HG03457 (cell line): ENCODE results near the gene SLC25A14.

Experiments used
- ATAC-seq: cut with Tn5 transposase; IDR thresholded peaks from one replicate; pipeline ENCODE4 v1.9.1; 2021; ENCODE audit warnings: moderate number of reproducible peaks; ENCODE audit not compliant: unreplicated experiment

SLC25A14 gene

DNA sequence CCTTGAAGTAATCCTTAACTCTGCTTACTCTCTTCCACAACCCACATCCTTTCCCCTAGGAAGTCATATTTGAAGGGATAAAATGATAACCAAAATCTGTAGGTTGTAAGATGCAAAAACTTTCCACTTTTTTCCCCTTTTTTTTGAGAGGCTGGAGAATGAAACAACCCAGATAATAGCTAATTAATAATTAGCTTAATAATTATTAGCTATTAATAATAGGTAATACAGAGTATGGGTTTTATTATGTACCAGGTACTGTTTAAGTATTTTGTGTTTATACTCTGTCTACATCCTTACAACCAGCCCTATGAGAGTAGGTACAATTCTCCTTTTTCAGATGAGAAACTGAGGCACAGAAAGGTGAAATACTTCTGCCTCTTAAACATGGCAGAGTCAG, 36.4 kb downstream of the SLC25A14 start:
- ATAC-seq, result no peak

DNA sequence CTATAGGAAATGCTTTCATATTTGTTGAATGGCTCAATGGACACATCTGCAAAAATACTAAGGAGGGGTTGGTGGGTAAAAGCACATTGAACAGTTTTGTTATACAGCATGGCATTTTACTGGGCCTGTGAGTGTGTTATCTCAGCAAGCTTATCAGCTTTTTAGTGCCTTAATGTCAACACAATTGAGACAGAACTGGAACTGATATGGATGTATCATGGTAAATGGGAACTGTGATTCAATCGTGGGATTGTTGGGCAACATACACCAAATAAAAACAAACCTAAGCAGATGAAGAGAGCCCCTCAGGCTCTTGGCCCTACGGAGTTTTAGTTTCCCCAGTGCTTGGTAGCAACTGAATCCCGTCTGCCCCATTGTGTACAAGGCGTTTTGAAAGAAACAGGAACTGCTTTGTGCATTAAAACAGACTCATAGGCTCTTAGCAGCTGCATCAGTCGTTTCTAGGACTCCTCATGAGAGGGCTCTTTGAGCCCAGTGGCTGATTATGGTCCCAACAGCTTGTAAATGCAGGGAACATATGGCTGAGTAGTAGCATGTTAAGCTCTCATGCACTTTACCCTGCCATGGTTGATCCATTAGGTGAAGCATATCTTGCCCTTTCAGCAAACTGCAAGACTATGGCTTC, 38.4 kb downstream of the SLC25A14 start:
- no peak for ATAC-seq

DNA sequence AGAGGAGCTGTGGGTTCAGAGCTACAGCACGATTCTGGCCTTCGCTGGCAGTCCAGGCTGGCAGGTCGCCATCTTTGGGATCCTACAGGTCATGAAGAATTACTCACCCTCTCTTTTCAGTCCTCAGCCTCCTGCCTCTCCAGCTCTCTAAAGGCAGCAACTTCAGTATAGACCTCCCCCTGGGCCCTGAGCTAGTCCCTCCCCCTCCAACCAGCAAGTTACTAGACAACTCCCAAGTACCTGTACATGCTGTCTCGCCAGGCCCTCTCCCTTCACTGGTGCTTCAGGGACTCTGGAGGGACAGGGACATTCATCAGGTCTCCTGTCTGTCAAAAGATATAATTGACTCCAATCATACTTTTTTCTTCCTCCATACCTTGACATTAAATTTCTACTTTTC, 45.8 kb downstream of the SLC25A14 start, which contains the start of gene GPR119:
Gene GPR119 (minus strand): TSS at position 155 of the 400 bp plus-strand sequence. CDS start 227 bp downstream, outside the sequence.
- ATAC-seq, result no peak

DNA sequence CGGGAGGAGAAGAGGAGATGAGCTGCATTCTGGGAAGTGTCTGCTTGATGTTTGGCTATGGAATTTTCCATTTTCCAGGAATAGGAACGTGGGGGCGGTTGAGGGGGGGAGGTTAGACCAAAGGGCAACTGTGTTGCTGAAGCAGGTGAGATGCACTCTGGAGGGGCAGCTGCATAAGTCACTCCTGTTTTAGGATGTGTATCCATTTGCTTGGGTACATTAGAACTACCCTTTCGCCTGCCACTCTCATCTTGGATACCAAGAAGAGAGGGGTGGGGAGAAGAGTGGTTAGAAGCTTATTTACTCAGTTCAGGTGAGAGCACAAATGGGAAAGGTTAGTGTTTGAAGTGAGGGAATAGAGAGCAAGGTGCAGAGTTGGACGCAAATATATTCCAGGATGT, 46.7 kb downstream of the SLC25A14 start:
- ATAC-seq, result no peak

DNA sequence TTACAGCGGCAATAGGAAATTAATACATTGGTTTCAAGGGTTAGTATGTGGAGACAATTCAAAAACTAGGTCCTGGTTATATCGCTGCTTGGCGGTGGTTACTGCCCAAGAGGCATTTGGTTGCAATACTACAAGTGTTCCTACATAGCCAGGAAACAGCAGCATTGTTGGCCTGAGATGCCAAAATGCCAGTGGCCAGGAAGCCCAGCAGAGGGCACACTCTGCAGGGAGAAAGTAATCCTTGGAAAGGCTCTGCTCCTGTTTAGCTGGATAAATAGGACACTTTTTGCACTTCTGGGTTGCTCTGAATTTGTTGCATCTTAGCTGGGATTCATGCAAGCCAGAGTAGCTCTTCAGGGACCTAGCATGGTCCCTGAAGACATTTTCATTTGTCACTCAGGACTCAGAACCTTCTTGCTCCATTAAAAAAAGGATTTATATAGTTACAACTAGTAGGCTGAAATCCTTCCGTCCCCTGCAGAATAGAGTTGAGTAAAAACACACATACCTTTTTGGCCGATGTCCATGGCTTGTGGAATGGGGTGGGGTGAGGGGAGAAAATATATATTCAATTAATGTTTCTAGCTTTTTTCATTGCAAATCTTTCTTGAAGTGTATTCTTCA, 53.8 kb downstream of the SLC25A14 start:
- no peak for ATAC-seq

DNA sequence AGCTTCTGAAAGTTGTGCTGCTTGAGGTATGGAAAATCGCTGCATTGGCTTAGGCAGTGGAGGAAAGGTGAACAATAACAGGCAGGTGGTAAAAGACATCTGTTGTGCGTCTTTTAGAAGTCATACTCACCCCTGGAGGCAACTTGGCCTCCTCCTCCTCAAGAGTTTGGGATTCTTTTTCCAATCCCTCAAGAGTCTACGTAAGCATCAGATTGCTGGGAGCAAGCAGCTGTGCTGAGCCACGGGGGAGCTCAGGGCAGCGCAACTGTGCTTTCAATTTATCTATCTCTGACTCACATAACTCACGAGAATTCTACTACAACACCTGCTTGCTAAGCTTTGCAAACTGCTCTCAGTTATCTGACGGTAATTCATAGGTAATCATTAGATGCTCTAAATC, 55.6 kb downstream of the SLC25A14 start:
- ATAC-seq, result no peak

DNA sequence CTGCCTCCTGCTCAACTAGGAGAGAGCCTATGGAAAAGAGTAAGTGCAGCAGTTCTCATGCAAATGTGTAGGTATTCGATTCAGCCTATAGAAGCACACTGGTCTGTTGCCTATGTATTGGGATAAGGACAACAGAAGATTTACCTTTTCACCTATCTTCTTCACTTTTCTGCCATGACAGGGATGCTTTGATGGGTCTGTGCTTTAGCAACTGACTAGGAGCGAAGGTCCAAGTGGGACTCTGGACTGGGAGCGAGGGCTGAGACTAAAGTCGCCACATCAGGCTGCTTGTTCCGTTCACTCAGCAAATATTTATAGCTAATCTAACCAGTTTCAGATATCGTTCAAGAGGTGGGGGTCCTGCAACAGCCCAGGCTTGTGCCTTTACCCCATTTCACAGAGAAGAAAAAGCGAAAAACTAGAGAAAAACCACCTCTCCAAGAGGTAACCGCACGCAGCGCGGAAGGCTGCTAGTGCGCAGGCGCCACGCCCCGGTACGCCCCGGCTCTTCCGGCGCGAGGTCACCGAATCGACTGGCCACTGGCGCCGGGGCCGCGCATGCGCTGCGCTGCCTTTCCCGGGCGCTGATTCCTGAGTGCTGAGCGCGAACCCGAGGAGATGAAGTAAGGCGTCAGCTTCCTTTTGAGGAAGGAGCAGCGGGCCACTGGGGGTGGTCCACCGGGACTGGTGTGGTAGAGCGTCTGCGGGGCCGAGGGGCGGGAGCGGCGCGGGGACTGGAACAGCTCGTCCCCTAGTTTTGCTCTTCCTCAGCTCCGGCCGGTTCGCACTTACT, 61.9 kb downstream of the SLC25A14 start, which contains the start of gene RBMX2:
Gene RBMX2 (plus strand): TSS at position 573 of the 793 bp plus-strand sequence. CDS start 46 bp downstream, at position 619.
- ATAC-seq, result peak; percentile 81

DNA sequence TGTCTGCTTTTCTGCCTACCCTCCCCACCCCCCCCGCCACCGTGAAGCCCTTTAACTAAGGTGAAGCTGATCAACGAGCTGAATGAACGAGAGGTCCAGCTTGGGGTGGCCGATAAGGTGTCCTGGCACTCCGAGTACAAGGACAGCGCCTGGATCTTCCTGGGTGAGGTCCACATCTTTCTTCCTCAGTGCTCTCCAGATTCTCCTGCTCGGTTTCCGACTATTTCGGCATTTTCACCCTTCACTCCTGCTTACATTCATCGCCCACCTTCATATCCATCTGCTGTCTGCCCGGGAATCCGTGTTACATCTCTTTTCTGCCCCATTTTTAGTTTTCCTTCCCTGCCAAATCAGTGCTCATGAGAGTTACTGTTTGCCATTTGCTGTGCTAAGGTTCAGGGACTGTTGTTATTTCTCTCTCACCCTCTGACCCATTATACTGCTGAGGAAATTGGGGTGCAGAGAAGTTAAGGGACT, 62.5 kb downstream of the SLC25A14 start:
- no peak for ATAC-seq

DNA sequence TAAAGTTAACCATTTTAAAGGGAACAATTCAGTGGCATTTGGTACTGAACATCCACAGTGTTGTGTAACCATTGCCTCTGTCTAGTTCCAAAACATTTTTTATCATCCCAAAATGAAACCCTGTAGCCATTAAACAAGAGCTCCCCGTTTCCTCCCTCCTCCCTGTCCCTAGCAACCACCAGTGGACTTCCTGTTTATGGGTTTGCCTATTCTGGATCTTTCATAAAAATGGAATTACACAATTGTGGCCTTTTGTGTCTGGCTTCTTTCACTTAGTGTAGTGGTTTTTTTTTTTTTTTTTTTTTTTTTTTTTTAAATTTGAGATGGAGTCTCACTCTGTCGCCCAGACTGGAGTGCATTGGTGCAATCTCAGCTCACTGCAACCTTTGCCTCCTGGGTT, 73.7 kb downstream of the SLC25A14 start:
- no peak for ATAC-seq

DNA sequence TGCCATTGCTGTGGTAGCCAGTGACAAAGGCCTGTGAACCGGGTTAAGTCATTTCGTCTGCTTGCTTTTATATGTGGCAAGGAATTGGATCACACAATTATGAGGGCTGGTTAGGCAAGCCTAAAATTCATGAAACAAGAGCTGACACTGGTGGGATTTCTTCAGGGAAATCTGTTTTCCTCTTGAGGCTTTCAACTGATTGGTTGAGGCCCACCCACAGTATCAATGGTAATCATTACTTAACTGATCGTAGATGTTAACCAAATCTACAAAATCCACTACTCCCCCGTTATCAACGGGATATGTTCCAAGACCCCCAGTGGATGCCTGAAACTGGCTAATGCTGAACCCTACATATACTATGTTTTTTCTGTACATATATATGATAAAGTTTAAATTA, 75.1 kb downstream of the SLC25A14 start:
- ATAC-seq, result no peak

DNA sequence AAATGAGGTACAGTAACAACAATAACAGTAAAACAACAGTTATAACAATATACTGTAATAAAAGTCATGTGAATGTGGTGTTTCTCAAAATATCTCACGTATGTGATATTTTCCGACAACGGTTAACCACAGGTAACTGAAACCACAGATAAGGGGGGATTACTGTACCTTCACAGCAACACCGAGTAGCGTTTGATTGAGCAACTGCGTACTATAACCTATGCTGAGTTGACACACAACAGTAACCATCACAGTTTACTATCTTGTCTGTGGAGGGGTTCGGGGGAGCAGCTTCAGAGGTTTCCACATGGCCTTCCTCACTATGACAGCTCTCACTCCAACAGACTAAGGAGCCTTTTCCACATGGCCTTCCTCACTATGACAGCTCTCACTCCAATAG, 75.5 kb downstream of the SLC25A14 start:
- ATAC-seq, result no peak

DNA sequence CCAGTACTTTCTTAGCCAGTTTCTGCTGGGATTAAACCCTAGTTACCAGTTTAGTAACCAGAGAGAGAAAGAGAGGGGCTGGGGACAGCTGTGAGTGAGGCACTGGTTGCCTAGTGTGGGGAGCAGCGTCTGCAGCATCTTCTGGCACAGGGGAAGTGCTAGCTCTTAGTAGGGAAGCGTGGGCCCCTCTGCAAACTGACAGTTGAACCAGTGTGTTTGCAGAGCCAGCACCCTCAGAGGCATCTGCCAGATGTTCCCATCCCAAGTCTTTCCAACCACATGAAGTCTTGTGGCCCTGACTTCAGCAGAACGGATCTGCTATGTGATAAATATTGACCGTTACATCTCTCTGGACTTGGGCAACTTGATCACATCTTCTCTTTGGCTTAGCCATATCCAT, 77.1 kb downstream of the SLC25A14 start:
- ATAC-seq, result no peak

DNA sequence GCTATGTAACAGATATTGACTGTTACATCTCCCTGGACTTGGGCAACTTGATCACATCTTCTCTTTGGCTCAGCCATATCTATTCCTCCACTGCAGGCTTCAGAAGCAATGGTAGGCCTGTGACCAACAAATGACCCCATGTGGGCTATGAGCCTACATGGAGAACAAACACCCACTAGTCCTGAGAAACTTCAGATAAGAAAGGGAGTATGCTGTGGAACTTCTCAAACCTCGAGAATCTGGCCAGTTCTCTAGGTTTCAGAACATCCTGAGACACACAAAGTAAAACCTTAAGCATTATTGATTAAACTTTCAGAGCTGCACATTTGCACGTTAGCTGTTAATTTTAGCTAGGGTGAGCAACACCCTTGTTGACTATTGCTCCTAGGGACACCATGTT, 78.3 kb downstream of the SLC25A14 start:
- ATAC-seq, result no peak

DNA sequence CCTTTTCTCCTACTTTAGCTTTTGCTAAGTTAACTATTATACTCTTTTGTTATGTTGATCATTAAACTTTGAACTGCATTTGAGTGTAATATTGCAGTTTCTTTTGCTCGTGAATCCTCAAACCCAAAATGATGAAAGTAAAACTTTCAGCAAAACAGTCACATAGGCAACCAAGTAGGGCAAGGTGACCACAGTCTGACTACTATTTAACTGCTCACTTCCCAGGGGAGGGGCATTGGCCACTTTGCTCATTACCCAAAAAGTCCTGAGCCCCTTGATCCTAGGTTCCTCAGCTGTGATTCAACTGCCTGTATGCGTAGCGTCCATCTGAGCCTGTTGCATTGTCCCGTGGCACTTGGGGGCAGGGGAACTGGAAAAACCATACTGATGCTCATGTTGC, 79.0 kb downstream of the SLC25A14 start:
- peak; percentile 40 for ATAC-seq

DNA sequence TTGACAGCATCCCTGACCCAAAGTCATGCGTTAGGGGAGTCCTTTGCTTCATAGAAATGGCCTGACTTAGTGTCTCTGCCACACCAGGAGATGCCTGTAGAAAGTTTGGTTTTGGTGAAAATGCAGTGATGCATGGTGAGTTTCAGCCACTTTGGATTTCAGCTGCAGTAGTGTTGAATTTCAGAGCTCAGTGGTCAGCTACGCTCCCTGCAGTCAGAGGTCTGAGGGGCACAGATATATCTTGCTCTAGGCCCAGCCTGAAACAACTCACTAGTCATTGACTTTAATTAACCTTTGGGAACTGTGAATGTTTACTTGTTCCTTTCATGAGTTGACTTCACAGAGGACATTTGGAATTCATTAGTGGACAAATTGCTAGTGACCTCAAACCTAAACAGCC, 79.5 kb downstream of the SLC25A14 start:
- ATAC-seq, result peak; percentile 45
